K562 (cell line): ENCODE results near the gene TNFAIP8L1. TPM values are rescaled to one million over a fixed set of nuclear protein-coding genes. Genes with fewer than 3 reads are reported as not detected.
A peak's percentile ranks its signal among the peaks of the same experiment; 100 is the strongest.

ENCODE experiments used
- BCOR ChIP-seq: fragments of 450-650 bp; IDR thresholded peaks from 2 replicates; pipeline ENCODE4 v1.6.1; 2016
- CTBP1 ChIP-seq: fragments of 450-650 bp; IDR thresholded peaks from 2 replicates; pipeline ENCODE4 v1.6.1; 2016; ENCODE audit warnings: borderline replicate concordance
- DDX20 ChIP-seq: fragments of 450-650 bp; IDR thresholded peaks from 2 replicates; pipeline ENCODE4 v1.6.1; 2016; ENCODE audit warnings: missing genetic modification characterization, low read depth, mild to moderate bottlenecking, missing compliant biosample characterization, moderate library complexity
- ELF1 ChIP-seq: fragments of 200-800 bp; sonication (Bioruptor generic); IDR thresholded peaks from 2 replicates; pipeline ENCODE4 v1.6.1; 2016; ENCODE audit warnings: missing genetic modification characterization, missing compliant biosample characterization
- ETV1 ChIP-seq: fragments of 450-650 bp; conservative IDR thresholded peaks from 2 replicates; pipeline ENCODE4 v1.6.1; 2016; ENCODE audit warnings: missing genetic modification characterization, control low read depth, low read depth, missing compliant biosample characterization
- GABPB1 ChIP-seq: sonication (generic); formaldehyde crosslinking; IDR thresholded peaks from 2 replicates; pipeline ENCODE4 v1.8.0; 2022; ENCODE audit warnings: mild to moderate bottlenecking, missing genetic modification reagents
- KDM2B ChIP-seq: fragments of 250-450 bp; sonication (Bioruptor Pico); IDR thresholded peaks from 2 replicates; pipeline ENCODE4 v1.8.0; 2021; ENCODE audit warnings: mild to moderate bottlenecking, moderate library complexity
- L3MBTL2 ChIP-seq: fragments of 450-650 bp; IDR thresholded peaks from 2 replicates; pipeline ENCODE4 v1.6.1; 2016; ENCODE audit warnings: mild to moderate bottlenecking, moderate library complexity
- NEUROD1 ChIP-seq: fragments of 150-350 bp; IDR thresholded peaks from 2 replicates; pipeline ENCODE4 v1.6.1; 2014; ENCODE audit warnings: borderline replicate concordance, low read length, low read depth; ENCODE audit not compliant: partially characterized antibody
- NFRKB ChIP-seq: fragments of 450-650 bp; IDR thresholded peaks from 2 replicates; pipeline ENCODE4 v1.6.1; 2016; ENCODE audit warnings: low read depth
- NR2F6 ChIP-seq: fragments of 450-650 bp; formaldehyde crosslinking; IDR thresholded peaks from 2 replicates; pipeline ENCODE4 v1.4.0; 2020; ENCODE audit warnings: mild to moderate bottlenecking
- POLR2AphosphoS5 ChIP-seq: IDR thresholded peaks from 2 replicates; pipeline ENCODE4 v1.6.1; 2011; ENCODE audit warnings: mild to moderate bottlenecking, low read depth, low read length, moderate library complexity; ENCODE audit not compliant: control insufficient read depth, insufficient read depth
- RAD21 ChIP-seq, 2 experiments: fragments of 250-450 bp in 1 of 2; fragments of 450-650 bp in 1 of 2; sonication (Bioruptor Pico) in 1 of 2; formaldehyde crosslinking in 1 of 2; IDR thresholded peaks in 1 of 2; conservative IDR thresholded peaks in 1 of 2; 2 replicates each; pipeline versions ENCODE4 v1.4.0 to v1.8.0; 2020 to 2022; ENCODE audit warnings: mild to moderate bottlenecking in 2 of 2, moderate library complexity in 1 of 2
- RBFOX2 ChIP-seq: fragments of 200-400 bp; formaldehyde crosslinking; IDR thresholded peaks from 2 replicates; pipeline ENCODE4 v1.6.1; 2017; ENCODE audit warnings: low read depth, mild to moderate bottlenecking, low read length, moderate library complexity
- RHOXF2B ChIP-seq: fragments of 250-450 bp; sonication (Bioruptor Pico); conservative IDR thresholded peaks from 2 replicates; pipeline ENCODE4 v1.5.1; 2021
- SOX6 ChIP-seq: fragments of 450-650 bp; IDR thresholded peaks from 2 replicates; pipeline ENCODE4 v1.6.1; 2014; ENCODE audit warnings: mild to moderate bottlenecking
- SUPT5H ChIP-seq: fragments of 450-650 bp; IDR thresholded peaks from 2 replicates; pipeline ENCODE4 v1.6.1; 2016
- ZNF707 ChIP-seq: fragments of 250-450 bp; sonication (Bioruptor Pico); conservative IDR thresholded peaks from 2 replicates; pipeline ENCODE4 v1.8.0; 2022; ENCODE audit warnings: inconsistent platforms, mild to moderate bottlenecking, moderate library complexity
- ZNF830 ChIP-seq: fragments of 250-450 bp; sonication (Bioruptor Pico); IDR thresholded peaks from 2 replicates; pipeline ENCODE4 v1.5.0; 2021; ENCODE audit warnings: mild to moderate bottlenecking
- polyA plus RNA-seq, 8 experiments: library from polyadenylated mRNA; depleted of rRNA in 4 of 8; stranded (reverse) in 5 of 8; unstranded in 3 of 8; fragments of >200 nt; fragmentation: Nextera tagmentation in 2 of 8; fragmentation: Illumina TruSeq in 1 of 8; extraction: Ambion mirVana in 2 of 8; extraction: Trizol in 1 of 8; gene quantifications; 2 replicates each; pipeline versions ENCODE4 v1.2.1 to v1.2.3, GENCODE V29; 2011 to 2014; ENCODE audit warnings: inconsistent platforms in 1 of 8, missing spikeins in 1 of 8
- total RNA-seq, 7 experiments: library from RNA; depleted of rRNA in 6 of 7; stranded (reverse); fragments of >200 nt in 6 of 7; fragmentation: Illumina TruSeq in 2 of 7; extraction: Trizol in 2 of 7; gene quantifications; 2 replicates each; pipeline versions ENCODE4 v1.2.1 to v1.2.3, GENCODE V29; 2011 to 2021; ENCODE audit warnings: low replicate concordance in 1 of 7
- TF ChIP-seq, protein P1 (sequence below): sonication (generic); IDR thresholded peaks from 2 replicates; pipeline ENCODE4 v1.6.1; 2016
- TF ChIP-seq, protein P2 (sequence below): sonication (generic); formaldehyde crosslinking; IDR thresholded peaks from 2 replicates; pipeline ENCODE4 v1.8.0; 2023; ENCODE audit warnings: mild to moderate bottlenecking, missing genetic modification reagents
- TF ChIP-seq, protein P3 (sequence below), 2 experiments: IDR thresholded peaks; 2 replicates each; pipeline ENCODE4 v1.6.1; 2011; ENCODE audit warnings: borderline replicate concordance in 1 of 2, control low read depth in 1 of 2, low read depth in 1 of 2, low read length in 1 of 2, mild to moderate bottlenecking in 1 of 2, mixed read lengths in 1 of 2, moderate library complexity in 1 of 2; ENCODE audit not compliant: insufficient read depth in 1 of 2, insufficient read length in 1 of 2, poor library complexity in 1 of 2, severe bottlenecking in 1 of 2; ENCODE audit errors: extremely low read depth in 1 of 2

TNFAIP8L1 gene
- total and polyA plus RNA-seq, 9 of the 15 experiments (the other 6 are each of a cell fraction or from before 2014, with no cell fraction given) = 0.69 to 9.3 (median 4.9) TPM

DNA sequence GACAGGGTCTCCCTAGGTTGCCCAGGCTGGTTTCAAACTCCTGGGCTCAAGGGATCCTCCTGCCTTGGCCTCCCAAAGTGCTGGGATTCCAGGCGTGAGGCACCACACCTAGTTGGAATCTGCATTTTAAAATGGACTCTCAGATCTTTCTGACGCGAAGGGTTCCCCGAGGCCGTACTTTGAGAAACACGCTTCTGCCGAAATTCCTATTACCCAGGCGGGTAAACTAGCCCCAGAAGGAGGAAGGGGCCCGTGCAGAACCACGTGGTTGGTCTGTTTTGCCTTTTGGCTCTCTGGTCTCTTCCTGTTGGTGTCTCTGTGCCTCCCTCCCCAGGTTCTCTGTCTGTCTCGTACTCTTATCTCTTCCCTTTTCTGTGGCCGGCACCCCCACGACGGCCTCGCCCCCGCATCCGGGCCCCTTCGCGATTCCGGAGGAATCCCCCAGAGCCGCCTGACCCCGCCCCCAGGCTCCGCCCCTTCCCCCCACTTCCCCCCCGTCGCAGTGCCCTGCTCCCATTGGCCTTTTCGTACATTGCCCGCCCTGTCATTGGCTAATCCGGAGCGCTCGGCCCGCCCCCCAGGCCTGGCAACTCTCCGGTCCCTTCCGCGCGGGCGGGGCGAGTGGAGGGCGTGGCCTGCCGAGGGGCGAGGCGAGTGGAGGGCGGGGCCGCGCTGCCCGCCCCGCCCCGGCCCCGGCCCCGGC, at the start of gene TNFAIP8L1 (continued):
- TF ChIP-seq BCOR = peak; percentile 60
- no peak for TF ChIP-seq NR2F6 (CRISPR knock-in tag)
- TF ChIP-seq RHOXF2B = no peak
- peak; percentile 81 for TF ChIP-seq L3MBTL2
- peak; percentile 83 for TF ChIP-seq ELF1
- peak; percentile 68 for TF ChIP-seq GABPB1 (CRISPR knock-in tag)
- TF ChIP-seq, protein P1, sequence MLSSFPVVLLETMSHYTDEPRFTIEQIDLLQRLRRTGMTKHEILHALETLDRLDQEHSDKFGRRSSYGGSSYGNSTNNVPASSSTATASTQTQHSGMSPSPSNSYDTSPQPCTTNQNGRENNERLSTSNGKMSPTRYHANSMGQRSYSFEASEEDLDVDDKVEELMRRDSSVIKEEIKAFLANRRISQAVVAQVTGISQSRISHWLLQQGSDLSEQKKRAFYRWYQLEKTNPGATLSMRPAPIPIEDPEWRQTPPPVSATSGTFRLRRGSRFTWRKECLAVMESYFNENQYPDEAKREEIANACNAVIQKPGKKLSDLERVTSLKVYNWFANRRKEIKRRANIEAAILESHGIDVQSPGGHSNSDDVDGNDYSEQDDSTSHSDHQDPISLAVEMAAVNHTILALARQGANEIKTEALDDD = no peak
- no peak for TF ChIP-seq ZNF707
- TF ChIP-seq RBFOX2 = no peak
- TF ChIP-seq SUPT5H = peak; percentile 21; the same call in 1 of the 2 replicates
- no peak for TF ChIP-seq ZNF830 (CRISPR knock-in tag)
- TF ChIP-seq KDM2B = no peak
- TF ChIP-seq DDX20 (tag) = no peak
- peak; percentile 40; the same call in 1 of the 2 replicates for TF ChIP-seq CTBP1
- peak; percentile 91 for TF ChIP-seq ETV1
- no peak for TF ChIP-seq POLR2AphosphoS5
- peak; percentile 61 for TF ChIP-seq NFRKB
- no peak for TF ChIP-seq RAD21 (CRISPR knock-in tag; conservative IDR thresholded peaks at IDR 0.05 in 1 of 2, IDR thresholded peaks at IDR 0.05 in 1 of 2)
- peak; percentile 90 for TF ChIP-seq NEUROD1
- TF ChIP-seq SOX6 = peak; percentile 40; the same call in 1 of the 2 replicates
- TF ChIP-seq, protein P2, sequence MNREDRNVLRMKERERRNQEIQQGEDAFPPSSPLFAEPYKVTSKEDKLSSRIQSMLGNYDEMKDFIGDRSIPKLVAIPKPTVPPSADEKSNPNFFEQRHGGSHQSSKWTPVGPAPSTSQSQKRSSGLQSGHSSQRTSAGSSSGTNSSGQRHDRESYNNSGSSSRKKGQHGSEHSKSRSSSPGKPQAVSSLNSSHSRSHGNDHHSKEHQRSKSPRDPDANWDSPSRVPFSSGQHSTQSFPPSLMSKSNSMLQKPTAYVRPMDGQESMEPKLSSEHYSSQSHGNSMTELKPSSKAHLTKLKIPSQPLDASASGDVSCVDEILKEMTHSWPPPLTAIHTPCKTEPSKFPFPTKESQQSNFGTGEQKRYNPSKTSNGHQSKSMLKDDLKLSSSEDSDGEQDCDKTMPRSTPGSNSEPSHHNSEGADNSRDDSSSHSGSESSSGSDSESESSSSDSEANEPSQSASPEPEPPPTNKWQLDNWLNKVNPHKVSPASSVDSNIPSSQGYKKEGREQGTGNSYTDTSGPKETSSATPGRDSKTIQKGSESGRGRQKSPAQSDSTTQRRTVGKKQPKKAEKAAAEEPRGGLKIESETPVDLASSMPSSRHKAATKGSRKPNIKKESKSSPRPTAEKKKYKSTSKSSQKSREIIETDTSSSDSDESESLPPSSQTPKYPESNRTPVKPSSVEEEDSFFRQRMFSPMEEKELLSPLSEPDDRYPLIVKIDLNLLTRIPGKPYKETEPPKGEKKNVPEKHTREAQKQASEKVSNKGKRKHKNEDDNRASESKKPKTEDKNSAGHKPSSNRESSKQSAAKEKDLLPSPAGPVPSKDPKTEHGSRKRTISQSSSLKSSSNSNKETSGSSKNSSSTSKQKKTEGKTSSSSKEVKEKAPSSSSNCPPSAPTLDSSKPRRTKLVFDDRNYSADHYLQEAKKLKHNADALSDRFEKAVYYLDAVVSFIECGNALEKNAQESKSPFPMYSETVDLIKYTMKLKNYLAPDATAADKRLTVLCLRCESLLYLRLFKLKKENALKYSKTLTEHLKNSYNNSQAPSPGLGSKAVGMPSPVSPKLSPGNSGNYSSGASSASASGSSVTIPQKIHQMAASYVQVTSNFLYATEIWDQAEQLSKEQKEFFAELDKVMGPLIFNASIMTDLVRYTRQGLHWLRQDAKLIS = no peak
- TF ChIP-seq, protein P3, sequence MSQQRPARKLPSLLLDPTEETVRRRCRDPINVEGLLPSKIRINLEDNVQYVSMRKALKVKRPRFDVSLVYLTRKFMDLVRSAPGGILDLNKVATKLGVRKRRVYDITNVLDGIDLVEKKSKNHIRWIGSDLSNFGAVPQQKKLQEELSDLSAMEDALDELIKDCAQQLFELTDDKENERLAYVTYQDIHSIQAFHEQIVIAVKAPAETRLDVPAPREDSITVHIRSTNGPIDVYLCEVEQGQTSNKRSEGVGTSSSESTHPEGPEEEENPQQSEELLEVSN (IDR thresholded peaks at IDR 0.05; ENCODE audit: borderline replicate concordance in 1 of 2, extremely low read depth in 1 of 2, insufficient read depth in 1 of 2, insufficient read length in 1 of 2, low read depth in 1 of 2, low read length in 1 of 2, poor library complexity in 1 of 2, severe bottlenecking in 1 of 2) = peak in 1 of 2 experiments; percentile 74
